T-cell (primary cell): Measurements from ENCODE around the gene FSCN2. TPM values are rescaled to one million over a fixed set of nuclear protein-coding genes. Genes with fewer than 3 reads are reported as not detected.
"Not testable (repeated sequence)": the region's sequence is repeated elsewhere in the genome, so short reads cannot be mapped to it uniquely, and the experiment has no call there.

Experiments
- ATAC-seq, 4 experiments: fragments of 200-7000 bp in 3 of 4; fragments of 150-1000 bp in 1 of 4; cut with Tn5 transposase; replicated peaks in 1 of 4; 1 replicate in 3 of 4; 2 replicates in 1 of 4; pipeline ENCODE4 v1.10.0; 2021; ENCODE audit warnings: moderate library complexity in 3 of 4, mild to moderate bottlenecking in 2 of 4, moderate number of reproducible peaks in 1 of 4
- CTCF ChIA-PET, 2 donors: fragments of 300-600 bp; sonication (Branson Sonifier 250); formaldehyde crosslinking; loops; one replicate each; lab custom pipeline; 2022; ENCODE audit warnings: antibody characterized with exemption in 2 of 2; lab: Charles Lee
- POLR2A ChIA-PET, 2 donors: fragments of 300-600 bp; sonication (Branson Sonifier 250); formaldehyde crosslinking; loops; one replicate each; lab custom pipeline; 2022; ENCODE audit warnings: antibody characterized with exemption in 2 of 2; lab: Charles Lee
- DNase-seq, 35 experiments: peaks; one replicate each; pipeline versions ENCODE4 v3.0.0 to v3.0.0-alpha.2; 2013 to 2023
- H3K27ac ChIP-seq: one replicate; pipeline ENCODE4 v1.5.1; 2013; ENCODE audit warnings: low read length
- H3K27me3 ChIP-seq, 2 experiments: replicated peaks in 1 of 2; 1 replicate in 1 of 2; 2 replicates in 1 of 2; pipeline versions ENCODE4 v1.6.1 to v1.7.0; 2013; ENCODE audit warnings: low read length in 1 of 2, mixed read lengths in 1 of 2; ENCODE audit not compliant: control insufficient read depth in 2 of 2, insufficient read depth in 2 of 2; ENCODE audit errors: extremely low read depth in 1 of 2
- H3K36me3 ChIP-seq, 2 donors: 1 replicate in 1 of 2; 2 replicates in 1 of 2; pipeline versions ENCODE4 v1.6.1 to v1.7.0; 2013; ENCODE audit warnings: low read length in 1 of 2; ENCODE audit not compliant: control insufficient read depth in 2 of 2, insufficient read depth in 1 of 2; ENCODE audit errors: extremely low read depth in 1 of 2
- H3K4me1 ChIP-seq, 2 experiments: 1 replicate in 1 of 2; 2 replicates in 1 of 2; pipeline versions ENCODE4 v1.6.1 to v1.7.0; 2013; ENCODE audit warnings: low read length in 2 of 2, mixed read lengths in 1 of 2; ENCODE audit not compliant: insufficient read depth in 2 of 2, control insufficient read depth in 1 of 2; ENCODE audit errors: extremely low read depth in 1 of 2
- H3K4me3 ChIP-seq, 2 donors: 1 replicate in 1 of 2; 2 replicates in 1 of 2; pipeline versions ENCODE4 v1.5.1 to v1.7.0; 2013; ENCODE audit warnings: mild to moderate bottlenecking in 2 of 2, low read length in 1 of 2, moderate library complexity in 1 of 2; ENCODE audit not compliant: control insufficient read depth in 1 of 2; ENCODE audit errors: extremely low read depth in 1 of 2
- H3K9me3 ChIP-seq: 2 replicates; pipeline ENCODE4 v1.7.0; 2013
- H3K27ac Mint-ChIP-seq, 2 donors: one replicate each; pipeline ENCODE4 v1.8.0; 2020 to 2021; ENCODE audit warnings: mild to moderate bottlenecking in 2 of 2, mixed read lengths in 2 of 2
- H3K27me3 Mint-ChIP-seq, 2 donors: one replicate each; pipeline ENCODE4 v1.8.0; 2021 to 2022; ENCODE audit warnings: mixed read lengths in 2 of 2
- H3K36me3 Mint-ChIP-seq: one replicate; pipeline ENCODE4 v1.8.0; 2021; ENCODE audit warnings: mixed read lengths
- H3K4me1 Mint-ChIP-seq, 3 donors: one replicate each; pipeline ENCODE4 v1.8.0; 2020 to 2022; ENCODE audit warnings: mixed read lengths in 3 of 3, mild to moderate bottlenecking in 1 of 3
- H3K4me3 Mint-ChIP-seq, 3 donors: one replicate each; pipeline ENCODE4 v1.8.0; 2020 to 2022; ENCODE audit warnings: mild to moderate bottlenecking in 3 of 3, mixed read lengths in 3 of 3, moderate library complexity in 3 of 3
- H3K9me3 Mint-ChIP-seq, 3 donors: one replicate each; pipeline ENCODE4 v1.8.0; 2020 to 2022; ENCODE audit warnings: mixed read lengths in 3 of 3
- WGBS: methylation state at CpG from one replicate; pipeline ENCODE4 v1.1.5; 2013; ENCODE audit warnings: missing lambda C conversion rate; ENCODE audit not compliant: insufficient coverage; 5-methylcytosine and 5-hydroxymethylcytosine counted together
- total RNA-seq, 35 experiments: library from RNA in 6 of 35; stranded (reverse) in 6 of 35; fragments of 120-200 nt in 1 of 35; gene quantifications; one replicate each; pipeline versions ENCODE4 v1.2.1 to v1.2.4 and lab custom pipeline; 2013 to 2026

FSCN2 gene
- total RNA-seq, 5 donors from 2014 or later (not counting 1 experiment from before 2014, with no cell fraction given): 0.91 to 4.2 (median 1.2) TPM

DNA sequence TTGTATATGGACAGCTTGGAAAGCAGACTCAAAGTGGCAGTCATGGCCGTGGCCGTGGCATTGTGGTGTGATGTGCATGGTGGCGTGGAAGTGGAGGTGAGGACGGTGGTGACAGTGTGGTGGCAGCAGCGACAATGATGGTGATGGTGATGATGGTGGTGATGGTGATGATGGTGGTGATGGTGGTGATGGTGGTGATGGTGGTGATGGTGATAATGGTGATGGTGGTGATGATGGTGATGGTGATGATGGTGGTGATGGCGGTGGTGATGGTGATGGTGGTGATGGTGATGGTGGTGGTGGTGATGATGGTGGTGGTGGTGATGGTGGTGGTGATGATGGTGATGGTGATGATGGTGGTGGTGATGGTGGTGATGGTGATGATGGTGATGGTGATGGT is 2.8 kb downstream of the FSCN2 start:
- H3K4me3 Mint-ChIP-seq, POLR2A ChIA-PET, H3K9me3 Mint-ChIP-seq, ATAC-seq, H3K27ac Mint-ChIP-seq, H3K4me1 Mint-ChIP-seq, H3K36me3 ChIP-seq, CTCF ChIA-PET, H3K36me3 Mint-ChIP-seq, DNase-seq, H3K9me3 ChIP-seq, H3K4me3 ChIP-seq, H3K27ac ChIP-seq: not testable (repeated sequence)
- peaks cover 12 to 15% of the 10 kb centered on the region in 2 donors for H3K27me3 Mint-ChIP-seq
- WGBS: 85% methylated on average over 6 of the region's 6 CpGs
- Histone ChIP-seq H3K4me1 (peaks cover 0 to 10% of the 10 kb centered on the region in 2 experiments), H3K27me3 (peaks cover 2 to 60% of the 10 kb centered on the region in 2 experiments)

- DNase-seq, ATAC-seq, H3K4me1 Mint-ChIP-seq, H3K9me3 Mint-ChIP-seq, H3K36me3 ChIP-seq, H3K4me3 Mint-ChIP-seq, H3K4me3 ChIP-seq, H3K36me3 Mint-ChIP-seq, CTCF ChIA-PET, POLR2A ChIA-PET, H3K27ac ChIP-seq, H3K9me3 ChIP-seq, H3K27ac Mint-ChIP-seq: not testable (repeated sequence)
- peaks cover 12 to 16% of the 10 kb centered on the region in 2 donors for H3K27me3 Mint-ChIP-seq
- Histone ChIP-seq H3K4me1 (peaks cover 0 to 18% of the 10 kb centered on the region in 2 experiments), H3K27me3 (peaks cover 5 to 57% of the 10 kb centered on the region in 2 experiments)
- WGBS: 93% methylated on average over 3 of the region's 3 CpGs
Measured at GRCh38 chr17:81531998-81532404, 3.8 kb downstream of the FSCN2 start.

- Histone ChIP-seq H3K27ac (no peak overlapping the region), H3K27me3 (peaks cover 8 to 57% of the 10 kb centered on the region in 2 experiments), H3K4me3 (no peak overlapping the region), H3K4me1 (peaks cover 0 to 25% of the 10 kb centered on the region in 2 experiments), H3K36me3 (no peaks in the 10 kb centered on the region), H3K9me3 (no peaks in the 10 kb centered on the region)
- peaks cover 0 to 1% (median 0%) of the 10 kb centered on the region in 3 donors for H3K4me1 Mint-ChIP-seq
- H3K27ac Mint-ChIP-seq: no peak overlapping the region
- ATAC-seq (no peak), DNase-seq (no peak)
- peaks cover 12 to 19% of the 10 kb centered on the region in 2 donors for H3K27me3 Mint-ChIP-seq
- POLR2A ChIA-PET: no interaction called here
- no peak overlapping the region for H3K4me3 Mint-ChIP-seq
- CTCF ChIA-PET: no interaction called here
- no peaks in the 10 kb centered on the region for H3K9me3 Mint-ChIP-seq
- H3K36me3 Mint-ChIP-seq: no peaks in the 10 kb centered on the region
- WGBS: 96% methylated on average over 10 of the region's 11 CpGs
Measured at GRCh38 chr17:81532490-81533287, 4.5 kb downstream of the FSCN2 start.

GRCh38 chr17:81533339-81534141 is 5.4 kb downstream of the FSCN2 start:
- H3K27me3 Mint-ChIP-seq: peaks cover 12 to 27% of the 10 kb centered on the region in 2 donors
- no peak overlapping the region for H3K4me3 Mint-ChIP-seq
- CTCF ChIA-PET: no interaction called here
- H3K27ac Mint-ChIP-seq: no peak overlapping the region
- 52% methylated on average over 19 of the region's 21 CpGs for WGBS
- H3K4me1 Mint-ChIP-seq: peaks cover 0 to 3% (median 0%) of the 10 kb centered on the region in 3 donors
- POLR2A ChIA-PET: no interaction called here
- DNase-seq (no peak), ATAC-seq (no peak)
- H3K27ac ChIP-seq: no peak overlapping the region
- peaks cover 8 to 62% of the 10 kb centered on the region in 2 experiments for H3K27me3 ChIP-seq
- H3K9me3 ChIP-seq: no peaks in the 10 kb centered on the region
- peaks cover 7% of the 10 kb centered on the region for H3K36me3 Mint-ChIP-seq
- no peaks in the 10 kb centered on the region for H3K36me3 ChIP-seq
- peaks cover 0 to 26% of the 10 kb centered on the region in 2 experiments for H3K4me1 ChIP-seq
- H3K9me3 Mint-ChIP-seq: no peaks in the 10 kb centered on the region
- H3K4me3 ChIP-seq: no peak overlapping the region

GRCh38 chr17:81534157-81535006 is 6.2 kb downstream of the FSCN2 start:
- Histone ChIP-seq H3K4me3 (no peak overlapping the region), H3K27ac (no peak overlapping the region), H3K9me3 (no peaks in the 10 kb centered on the region), H3K36me3 (peaks cover 0 to 2% of the 10 kb centered on the region in 2 donors), H3K27me3 (peaks cover 8 to 62% of the 10 kb centered on the region in 2 experiments), H3K4me1 (peaks cover 0 to 26% of the 10 kb centered on the region in 2 experiments)
- WGBS: 70% methylated on average over 3 of the region's 6 CpGs
- ATAC-seq (no peak), DNase-seq (no peak)
- Mint-ChIP-seq H3K36me3 (peaks cover 8% of the 10 kb centered on the region), H3K27me3 (peaks cover 12 to 27% of the 10 kb centered on the region in 2 donors), H3K4me3 (no peak overlapping the region), H3K9me3 (no peaks in the 10 kb centered on the region), H3K27ac (no peak overlapping the region), H3K4me1 (peaks cover 0 to 3% (median 0%) of the 10 kb centered on the region in 3 donors)
- ChIA-PET CTCF (no interaction called here), POLR2A (no interaction called here)

DNA sequence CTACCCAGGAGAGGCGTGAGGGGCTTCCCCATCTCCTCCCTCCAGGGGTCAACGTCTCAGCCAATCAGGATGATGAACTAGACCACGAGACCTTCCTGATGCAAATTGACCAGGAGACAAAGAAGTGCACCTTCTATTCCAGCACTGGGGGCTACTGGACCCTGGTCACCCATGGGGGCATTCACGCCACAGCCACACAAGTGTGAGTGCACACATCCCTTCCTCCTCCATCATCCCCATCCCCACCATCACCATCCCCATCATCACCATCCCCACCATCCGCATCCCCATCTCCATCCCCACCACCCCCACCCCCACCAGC is 6.8 kb downstream of the FSCN2 start:
- Mint-ChIP-seq H3K9me3 (no peaks in the 10 kb centered on the region), H3K27ac (no peak overlapping the region), H3K4me1 (peaks cover 0 to 3% (median 0%) of the 10 kb centered on the region in 3 donors), H3K36me3 (peaks cover 8% of the 10 kb centered on the region), H3K4me3 (no peak overlapping the region), H3K27me3 (peaks cover 12 to 27% of the 10 kb centered on the region in 2 donors)
- peaks cover 0 to 4% of the 10 kb centered on the region in 2 donors for H3K36me3 ChIP-seq
- POLR2A ChIA-PET: no interaction called here
- ATAC-seq (no peak), DNase-seq (no peak)
- peaks cover 0 to 26% of the 10 kb centered on the region in 2 experiments for H3K4me1 ChIP-seq
- WGBS: 82% methylated on average over 4 of the region's 5 CpGs
- H3K27ac ChIP-seq: no peak overlapping the region
- no peaks in the 10 kb centered on the region for H3K9me3 ChIP-seq
- CTCF ChIA-PET: no interaction called here
- H3K4me3 ChIP-seq: no peak overlapping the region
- H3K27me3 ChIP-seq: peaks cover 8 to 62% of the 10 kb centered on the region in 2 experiments
